ENCODE measurements around the gene XRN2. TPM values are rescaled to one million over a fixed set of nuclear protein-coding genes. Genes with fewer than 3 reads are reported as not detected.

The XRN2 gene
- total RNA-seq, 1 donor from 2014 or later: 239 TPM

GRCh38 chr20:21393166-21393565 is 90.0 kb downstream of the XRN2 start:
- Histone ChIP-seq H3K27ac (no peak overlapping the region), H3K4me2 (no peak overlapping the region), H2AFZ (replicated peaks) (no peak overlapping the region), H3K27me3 (peaks cover 95% of the 10 kb centered on the region), H4K20me1 (ENCODE audit: low read depth) (peaks cover 79% of the 10 kb centered on the region), H3K4me3 (no peak overlapping the region), H3F3A (ENCODE audit: low read depth) (peaks cover 47% of the 10 kb centered on the region), H3K9ac (no peak overlapping the region), H3K79me2 (ENCODE audit: low read depth) (no peaks in the 10 kb centered on the region), H3K36me3 (no peaks in the 10 kb centered on the region), H3K4me1 (peaks cover 15% of the 10 kb centered on the region), H3K9me3 (ENCODE audit: low read depth) (no peaks in the 10 kb centered on the region)
- no peak overlapping the region for H3K27ac Mint-ChIP-seq
- no peak overlapping the region for H3K4me3 Mint-ChIP-seq
- peak; percentile 31 for DNase-seq (ENCODE audit: low spot score)
- H3K4me1 Mint-ChIP-seq: peaks cover 12% of the 10 kb centered on the region
- peaks cover 7% of the 10 kb centered on the region for H3K36me3 Mint-ChIP-seq
- TF ChIP-seq, protein P1, sequence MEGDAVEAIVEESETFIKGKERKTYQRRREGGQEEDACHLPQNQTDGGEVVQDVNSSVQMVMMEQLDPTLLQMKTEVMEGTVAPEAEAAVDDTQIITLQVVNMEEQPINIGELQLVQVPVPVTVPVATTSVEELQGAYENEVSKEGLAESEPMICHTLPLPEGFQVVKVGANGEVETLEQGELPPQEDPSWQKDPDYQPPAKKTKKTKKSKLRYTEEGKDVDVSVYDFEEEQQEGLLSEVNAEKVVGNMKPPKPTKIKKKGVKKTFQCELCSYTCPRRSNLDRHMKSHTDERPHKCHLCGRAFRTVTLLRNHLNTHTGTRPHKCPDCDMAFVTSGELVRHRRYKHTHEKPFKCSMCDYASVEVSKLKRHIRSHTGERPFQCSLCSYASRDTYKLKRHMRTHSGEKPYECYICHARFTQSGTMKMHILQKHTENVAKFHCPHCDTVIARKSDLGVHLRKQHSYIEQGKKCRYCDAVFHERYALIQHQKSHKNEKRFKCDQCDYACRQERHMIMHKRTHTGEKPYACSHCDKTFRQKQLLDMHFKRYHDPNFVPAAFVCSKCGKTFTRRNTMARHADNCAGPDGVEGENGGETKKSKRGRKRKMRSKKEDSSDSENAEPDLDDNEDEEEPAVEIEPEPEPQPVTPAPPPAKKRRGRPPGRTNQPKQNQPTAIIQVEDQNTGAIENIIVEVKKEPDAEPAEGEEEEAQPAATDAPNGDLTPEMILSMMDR (IDR thresholded peaks at IDR 0.05): no peak
- no peak for TF ChIP-seq EZH2 (IDR thresholded peaks at IDR 0.05)
- no peak for TF ChIP-seq EZH2phosphoT487 (IDR thresholded peaks at IDR 0.05)
- H3K9me3 Mint-ChIP-seq: no peaks in the 10 kb centered on the region
- peaks cover 58% of the 10 kb centered on the region for H3K27me3 Mint-ChIP-seq (ENCODE audit: insufficient read depth, low read depth)

DNA sequence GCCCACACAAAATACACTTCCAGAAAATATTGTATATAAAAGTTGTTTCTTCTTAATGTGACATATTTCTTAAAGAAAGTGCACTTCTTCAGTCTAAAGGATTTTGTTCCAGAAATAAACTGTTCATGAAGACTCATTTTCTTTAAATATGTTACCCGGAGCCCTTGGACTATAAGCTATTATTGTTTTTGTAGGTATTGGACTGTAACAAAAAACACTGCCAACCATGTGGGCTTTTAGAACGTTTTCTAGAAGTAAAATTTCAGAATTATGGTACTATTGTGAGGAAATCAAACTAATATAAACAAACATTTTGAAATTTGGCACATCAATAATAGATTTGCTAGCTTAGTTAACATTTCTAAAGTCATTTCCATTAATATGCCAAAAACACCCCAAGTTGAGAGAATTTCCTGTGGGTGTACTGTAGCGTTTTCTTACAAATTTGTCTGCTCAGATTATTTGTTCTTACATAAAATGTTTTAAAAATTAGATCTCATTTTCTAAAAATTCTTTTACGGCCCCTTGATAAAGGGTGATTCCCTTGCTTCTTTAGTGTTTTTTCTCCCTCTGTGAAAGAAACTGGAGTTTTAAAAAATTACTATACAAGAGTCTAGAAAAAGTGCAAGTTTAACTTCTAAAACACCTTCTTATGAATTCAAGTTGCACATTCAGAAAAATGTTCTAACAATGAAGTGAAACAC is 90.8 kb downstream of the XRN2 start:
- TF ChIP-seq EZH2phosphoT487 (IDR thresholded peaks at IDR 0.05): peak; percentile 30
- no peak for TF ChIP-seq EZH2 (IDR thresholded peaks at IDR 0.05)
- TF ChIP-seq, protein P1 (IDR thresholded peaks at IDR 0.05): no peak
- H3K4me3 Mint-ChIP-seq: no peak overlapping the region
- H3K9me3 Mint-ChIP-seq: no peaks in the 10 kb centered on the region
- peaks cover 12% of the 10 kb centered on the region for H3K4me1 Mint-ChIP-seq
- H3K27ac ChIP-seq: no peak overlapping the region
- H3K4me3 ChIP-seq: no peak overlapping the region
- no peak overlapping the region for H3K27ac Mint-ChIP-seq
- H4K20me1 ChIP-seq (ENCODE audit: low read depth): peaks cover 83% of the 10 kb centered on the region
- H3K9me3 ChIP-seq (ENCODE audit: low read depth): no peaks in the 10 kb centered on the region
- peaks cover 6% of the 10 kb centered on the region for H3K36me3 Mint-ChIP-seq
- H3K36me3 ChIP-seq: no peaks in the 10 kb centered on the region
- no peak for DNase-seq (ENCODE audit: low spot score)
- H2AFZ ChIP-seq (replicated peaks): no peak overlapping the region
- H3K9ac ChIP-seq: no peak overlapping the region
- H3K79me2 ChIP-seq (ENCODE audit: low read depth): no peaks in the 10 kb centered on the region
- H3K27me3 ChIP-seq: peaks cover 100% of the 10 kb centered on the region
- H3K4me2 ChIP-seq: no peak overlapping the region
- H3F3A ChIP-seq (ENCODE audit: low read depth): peaks cover 41% of the 10 kb centered on the region
- H3K27me3 Mint-ChIP-seq (ENCODE audit: insufficient read depth, low read depth): peaks cover 65% of the 10 kb centered on the region
- H3K4me1 ChIP-seq: peaks cover 15% of the 10 kb centered on the region

GRCh38 chr20:21394551-21394950 is 91.4 kb downstream of the XRN2 start:
- no peak overlapping the region for H3K9ac ChIP-seq
- peaks cover 71% of the 10 kb centered on the region for H3K27me3 Mint-ChIP-seq (ENCODE audit: insufficient read depth, low read depth)
- no peaks in the 10 kb centered on the region for H3K9me3 ChIP-seq (ENCODE audit: low read depth)
- no peaks in the 10 kb centered on the region for H3K79me2 ChIP-seq (ENCODE audit: low read depth)
- H3K4me2 ChIP-seq: no peak overlapping the region
- TF ChIP-seq, protein P1 (IDR thresholded peaks at IDR 0.05): no peak
- no peak overlapping the region for H2AFZ ChIP-seq (replicated peaks)
- no peak overlapping the region for H3K4me3 Mint-ChIP-seq
- H3K27ac Mint-ChIP-seq: no peak overlapping the region
- peaks cover 4% of the 10 kb centered on the region for H3K36me3 Mint-ChIP-seq
- H3K4me1 Mint-ChIP-seq: peaks cover 12% of the 10 kb centered on the region
- no peak overlapping the region for H3K27ac ChIP-seq
- peaks cover 35% of the 10 kb centered on the region for H3F3A ChIP-seq (ENCODE audit: low read depth)
- no peaks in the 10 kb centered on the region for H3K9me3 Mint-ChIP-seq
- no peak overlapping the region for H3K4me3 ChIP-seq
- H4K20me1 ChIP-seq (ENCODE audit: low read depth): peaks cover 82% of the 10 kb centered on the region
- peaks cover 15% of the 10 kb centered on the region for H3K4me1 ChIP-seq
- no peaks in the 10 kb centered on the region for H3K36me3 ChIP-seq
- H3K27me3 ChIP-seq: peaks cover 100% of the 10 kb centered on the region
- DNase-seq (ENCODE audit: low spot score): no peak
